Right atrium auricular region (tissue), 2 donors: ENCODE results near the gene ADPGK. TPM values are rescaled to one million over a fixed set of nuclear protein-coding genes. Genes with fewer than 3 reads are reported as not detected.

Experiments used
- DNase-seq: peaks from one replicate; pipeline ENCODE4 v3.0.0-alpha.2; 2019; ENCODE audit warnings: low spot score
- H3K27ac ChIP-seq, 2 donors: fragments of 200-600 bp; sonication (generic); 1 replicate in 1 of 2; 2 replicates in 1 of 2; pipeline ENCODE4 v1.5.1; 2016 to 2019
- H3K27me3 ChIP-seq, 2 donors: fragments of 200-600 bp; sonication (generic); one replicate each; pipeline versions ENCODE4 v1.5.1 to v1.6.0; 2017 to 2019
- H3K36me3 ChIP-seq: fragments of 200-600 bp; sonication (generic); one replicate; pipeline ENCODE4 v1.5.1; 2016
- H3K4me1 ChIP-seq, 2 donors: fragments of 200-600 bp; sonication (generic); one replicate each; pipeline versions ENCODE4 v1.5.1 to v1.6.0; 2017 to 2019
- H3K4me3 ChIP-seq, 2 donors: fragments of 200-600 bp; sonication (generic); 1 replicate in 1 of 2; 2 replicates in 1 of 2; pipeline ENCODE4 v1.5.1; 2017 to 2019; ENCODE audit warnings: mild to moderate bottlenecking in 1 of 2, moderate library complexity in 1 of 2
- H3K9me3 ChIP-seq, 2 donors: fragments of 200-600 bp; sonication (generic); one replicate each; pipeline ENCODE4 v1.5.1; 2019
- CTCF ChIP-seq, 2 donors: fragments of 200-600 bp; sonication (generic); IDR thresholded peaks; one replicate each; pipeline ENCODE4 v1.5.1; 2019; ENCODE audit warnings: antibody characterized with exemption in 2 of 2
- total RNA-seq, 2 donors: library from RNA; depleted of rRNA; stranded (reverse); fragments of >200 nt; gene quantifications; one replicate each; pipeline ENCODE4 v1.1.0, GENCODE V29; 2016

Gene ADPGK
- total RNA-seq, 2 donors from 2014 or later = 10.4 to 16.3 TPM

GRCh38 chr15:72787526-72787925, 4.0 kb upstream of the ADPGK start:
- no peak for DNase-seq
- Histone ChIP-seq H3K36me3 (no peaks in the 10 kb centered on the region), H3K27ac (no peak overlapping the region), H3K4me3 (no peak overlapping the region), H3K9me3 (no peaks in the 10 kb centered on the region), H3K4me1 (peaks cover 0 to 11% of the 10 kb centered on the region in 2 donors), H3K27me3 (no peaks in the 10 kb centered on the region)
- no peak for TF ChIP-seq CTCF (IDR thresholded peaks at IDR 0.05)

- Histone ChIP-seq H3K4me1 (peaks cover 0 to 18% of the 10 kb centered on the region in 2 donors), H3K9me3 (no peaks in the 10 kb centered on the region), H3K4me3 (no peak overlapping the region), H3K36me3 (no peaks in the 10 kb centered on the region), H3K27me3 (no peaks in the 10 kb centered on the region), H3K27ac (no peak overlapping the region)
- no peak for TF ChIP-seq CTCF (IDR thresholded peaks at IDR 0.05)
- DNase-seq = no peak
Observed at GRCh38 chr15:72786676-72787345, 3.3 kb upstream of the ADPGK start.

GRCh38 chr15:72786242-72786641, 2.7 kb upstream of the ADPGK start:
- Histone ChIP-seq H3K4me3 (no peak overlapping the region), H3K27ac (no peak overlapping the region), H3K36me3 (no peaks in the 10 kb centered on the region), H3K9me3 (no peaks in the 10 kb centered on the region), H3K27me3 (no peaks in the 10 kb centered on the region), H3K4me1 (peaks cover 0 to 24% of the 10 kb centered on the region in 2 donors)
- DNase-seq = no peak
- TF ChIP-seq CTCF (IDR thresholded peaks at IDR 0.05) = no peak

- DNase-seq = no peak
- Histone ChIP-seq H3K4me3 (no peak overlapping the region), H3K27me3 (no peaks in the 10 kb centered on the region), H3K36me3 (no peaks in the 10 kb centered on the region), H3K4me1 (peaks cover 0 to 27% of the 10 kb centered on the region in 2 donors), H3K9me3 (no peaks in the 10 kb centered on the region), H3K27ac (no peak overlapping the region)
- no peak for TF ChIP-seq CTCF (IDR thresholded peaks at IDR 0.05)
Observed at GRCh38 chr15:72785841-72786240, 2.3 kb upstream of the ADPGK start.

- no peak overlapping the region for H3K4me3 ChIP-seq
- no peaks in the 10 kb centered on the region for H3K9me3 ChIP-seq
- H3K27ac ChIP-seq = no peak overlapping the region
- no peaks in the 10 kb centered on the region for H3K36me3 ChIP-seq
- peaks cover 0 to 27% of the 10 kb centered on the region in 2 donors for H3K4me1 ChIP-seq
- H3K27me3 ChIP-seq = no peaks in the 10 kb centered on the region
- no peak for TF ChIP-seq CTCF (IDR thresholded peaks at IDR 0.05)
- no peak for DNase-seq
Observed at GRCh38 chr15:72785432-72785831, 1.9 kb upstream of the ADPGK start.

GRCh38 chr15:72784456-72784876, 908 bp upstream of the ADPGK start:
- H3K27ac ChIP-seq = peak overlapping the region; percentile 89 to 94
- H3K4me1 ChIP-seq = peaks cover 0 to 27% of the 10 kb centered on the region in 2 donors
- DNase-seq = peak; percentile 62
- no peaks in the 10 kb centered on the region for H3K27me3 ChIP-seq
- peak overlapping the region; percentile 95 to 96 for H3K4me3 ChIP-seq
- TF ChIP-seq CTCF (IDR thresholded peaks at IDR 0.05) = no peak
- no peaks in the 10 kb centered on the region for H3K36me3 ChIP-seq
- no peaks in the 10 kb centered on the region for H3K9me3 ChIP-seq
